Trophoblast cell (in vitro differentiated cells and primary cell): ENCODE measurements around the gene DNAJC8.

Experiments used
- DNase-seq, 2 donors: peaks; one replicate each; pipeline ENCODE4 v3.0.0-alpha.2; 2016
- H2AFZ ChIP-seq: 2 replicates; pipeline ENCODE4 v1.6.1; 2013; ENCODE audit warnings: low read length, moderate library complexity, mild to moderate bottlenecking; ENCODE audit not compliant: insufficient read depth, poor library complexity
- H2AK5ac ChIP-seq: 2 replicates; pipeline ENCODE4 v1.6.1; 2013; ENCODE audit warnings: mild to moderate bottlenecking, low read length
- H2BK120ac ChIP-seq: 2 replicates; pipeline ENCODE4 v1.6.1; 2013; ENCODE audit warnings: low read length, mild to moderate bottlenecking, moderate library complexity; ENCODE audit not compliant: insufficient read depth, poor library complexity
- H2BK12ac ChIP-seq: 2 replicates; pipeline ENCODE4 v1.6.1; 2013; ENCODE audit warnings: mild to moderate bottlenecking, low read length, moderate library complexity
- H2BK5ac ChIP-seq: 2 replicates; pipeline ENCODE4 v1.6.1; 2013; ENCODE audit warnings: low read length, low read depth, moderate library complexity, mild to moderate bottlenecking; ENCODE audit not compliant: poor library complexity
- H3K14ac ChIP-seq: 2 replicates; pipeline ENCODE4 v1.6.1; 2013; ENCODE audit warnings: mild to moderate bottlenecking, low read length
- H3K18ac ChIP-seq: 2 replicates; pipeline ENCODE4 v1.6.1; 2013; ENCODE audit warnings: mild to moderate bottlenecking, low read length
- H3K23ac ChIP-seq: 2 replicates; pipeline ENCODE4 v1.6.1; 2013; ENCODE audit warnings: low read length
- H3K27ac ChIP-seq: 2 replicates; pipeline ENCODE4 v1.5.1; 2013; ENCODE audit warnings: low read depth, mild to moderate bottlenecking, inconsistent platforms, low read length, moderate library complexity
- H3K27me3 ChIP-seq: 2 replicates; pipeline ENCODE4 v1.6.1; 2013; ENCODE audit warnings: inconsistent platforms, mild to moderate bottlenecking, low read length, moderate library complexity; ENCODE audit not compliant: insufficient read depth
- H3K36me3 ChIP-seq, 2 experiments: 1 replicate in 1 of 2; 2 replicates in 1 of 2; pipeline ENCODE4 v1.6.1; 2013; ENCODE audit warnings: low read length in 2 of 2, mild to moderate bottlenecking in 2 of 2, moderate library complexity in 1 of 2; ENCODE audit not compliant: insufficient read depth in 2 of 2, control insufficient read depth in 1 of 2
- H3K4ac ChIP-seq: 2 replicates; pipeline ENCODE4 v1.6.1; 2013; ENCODE audit warnings: low read depth, mild to moderate bottlenecking, low read length, moderate library complexity
- H3K4me1 ChIP-seq, 2 experiments: 1 replicate in 1 of 2; 2 replicates in 1 of 2; pipeline ENCODE4 v1.6.1; 2013; ENCODE audit warnings: low read length in 2 of 2, mild to moderate bottlenecking in 2 of 2, moderate library complexity in 1 of 2; ENCODE audit not compliant: insufficient read depth in 2 of 2, control insufficient read depth in 1 of 2
- H3K4me2 ChIP-seq: 2 replicates; pipeline ENCODE4 v1.6.1; 2013; ENCODE audit warnings: inconsistent platforms, mild to moderate bottlenecking, low read length, moderate library complexity
- H3K4me3 ChIP-seq: 2 replicates; pipeline ENCODE4 v1.5.1; 2013; ENCODE audit warnings: mild to moderate bottlenecking, low read depth, low read length, inconsistent platforms
- H3K79me1 ChIP-seq: one replicate; pipeline ENCODE4 v1.6.1; 2013; ENCODE audit warnings: low read length
- H3K79me2 ChIP-seq: 2 replicates; pipeline ENCODE4 v1.6.1; 2013; ENCODE audit warnings: low read length, mild to moderate bottlenecking; ENCODE audit not compliant: control insufficient read depth, insufficient read depth, poor library complexity
- H3K9ac ChIP-seq: 2 replicates; pipeline ENCODE4 v1.6.1; 2013; ENCODE audit warnings: mild to moderate bottlenecking, low read length
- H3K9me3 ChIP-seq: 2 replicates; pipeline ENCODE4 v1.6.1; 2013; ENCODE audit warnings: low read depth, mild to moderate bottlenecking, control low read depth, inconsistent platforms, low read length; ENCODE audit not compliant: insufficient read depth
- H4K12ac ChIP-seq: 2 replicates; pipeline ENCODE4 v1.6.1; 2013; ENCODE audit warnings: low read depth, mild to moderate bottlenecking, low read length, moderate library complexity
- H4K8ac ChIP-seq: 2 replicates; pipeline ENCODE4 v1.6.1; 2013; ENCODE audit warnings: low read depth, mild to moderate bottlenecking, low read length, moderate library complexity
- H4K91ac ChIP-seq: one replicate; pipeline ENCODE4 v1.6.1; 2013; ENCODE audit warnings: low read depth, mild to moderate bottlenecking, low read length, moderate library complexity
- WGBS: extraction: QIAGEN DNeasy Blood & Tissue Kit; methylation state at CpG from one replicate; pipeline ENCODE4 v1.1.7; 2013; ENCODE audit warnings: missing lambda C conversion rate; ENCODE audit not compliant: insufficient read length, insufficient coverage; ENCODE audit errors: extremely low coverage; 5-methylcytosine and 5-hydroxymethylcytosine counted together

Gene DNAJC8

GRCh38 chr1:28239004-28239403 lies 6.2 kb upstream of the DNAJC8 start:
- Histone ChIP-seq H2BK5ac (no peak overlapping the region), H3K27me3 (no peaks in the 10 kb centered on the region), H4K91ac (no peak overlapping the region), H3K36me3 (peaks cover 0 to 7% of the 10 kb centered on the region in 2 experiments), H3K18ac (no peak overlapping the region), H4K8ac (no peak overlapping the region), H2AK5ac (no peak overlapping the region), H3K4me2 (no peak overlapping the region), H3K79me1 (peaks cover 7% of the 10 kb centered on the region), H3K4me1 (peaks cover 7% of the 10 kb centered on the region in 2 experiments), H2BK120ac (no peak overlapping the region), H3K79me2 (peaks cover 9% of the 10 kb centered on the region), H2AFZ (no peak overlapping the region), H3K4ac (no peak overlapping the region), H4K12ac (no peak overlapping the region), H3K9me3 (no peaks in the 10 kb centered on the region), H3K9ac (no peak overlapping the region), H3K23ac (no peak overlapping the region), H3K4me3 (no peak overlapping the region), H3K27ac (no peak overlapping the region), H3K14ac (no peak overlapping the region), H2BK12ac (no peak overlapping the region)
- WGBS: no CpG with 5 or more reads among the region's 2 CpGs
- no peak for DNase-seq

GRCh38 chr1:28236656-28237322 lies 4.0 kb upstream of the DNAJC8 start:
- Histone ChIP-seq H2BK120ac (peak overlapping the region; percentile 62), H3K4me3 (peak overlapping the region; percentile 94), H2BK12ac (no peak overlapping the region), H4K12ac (peak overlapping the region; percentile 76), H4K91ac (peak overlapping the region; percentile 78), H3K9me3 (no peaks in the 10 kb centered on the region), H3K79me2 (peaks cover 18% of the 10 kb centered on the region), H3K4me1 (peaks cover 7% of the 10 kb centered on the region in 2 experiments), H2BK5ac (no peak overlapping the region), H3K18ac (peak overlapping the region; percentile 88), H3K79me1 (peaks cover 10% of the 10 kb centered on the region), H3K9ac (peak overlapping the region; percentile 76), H3K4me2 (peak overlapping the region; percentile 81), H2AFZ (no peak overlapping the region), H3K23ac (peak overlapping the region; percentile 56), H2AK5ac (peak overlapping the region; percentile 35), H3K36me3 (peaks cover 0 to 7% of the 10 kb centered on the region in 2 experiments), H3K27me3 (no peaks in the 10 kb centered on the region), H4K8ac (peak overlapping the region; percentile 92), H3K14ac (peak overlapping the region; percentile 95), H3K27ac (no peak overlapping the region), H3K4ac (peak overlapping the region; percentile 81)
- no peak for DNase-seq
- WGBS: no CpG with 5 or more reads among the region's 20 CpGs

- peak within 1 kb of the TSS; percentile 78 for H4K91ac ChIP-seq
- peak within 1 kb of the TSS; percentile 81 for H3K4me2 ChIP-seq
- H3K9me3 ChIP-seq: no peaks in the 10 kb centered on the region
- H3K18ac ChIP-seq: peak within 1 kb of the TSS; percentile 88
- peak within 1 kb of the TSS; percentile 66 for H3K27ac ChIP-seq
- H2AK5ac ChIP-seq: peak within 1 kb of the TSS; percentile 35
- peak within 1 kb of the TSS; percentile 19 for H2BK5ac ChIP-seq
- peak within 1 kb of the TSS; percentile 95 for H3K14ac ChIP-seq
- peak within 1 kb of the TSS; percentile 56 for H3K23ac ChIP-seq
- peak within 1 kb of the TSS; percentile 96 for H2AFZ ChIP-seq
- peak within 1 kb of the TSS; percentile 62 for H2BK120ac ChIP-seq
- peaks cover 0 to 7% of the 10 kb centered on the region in 2 experiments for H3K36me3 ChIP-seq
- peak within 1 kb of the TSS; percentile 81 for H3K4ac ChIP-seq
- H3K79me2 ChIP-seq: peaks cover 18% of the 10 kb centered on the region
- peak within 1 kb of the TSS; percentile 92 for H4K8ac ChIP-seq
- DNase-seq: peak; percentile 98 to 99
- H3K4me3 ChIP-seq: peak within 1 kb of the TSS; percentile 94
- peaks cover 10% of the 10 kb centered on the region for H3K79me1 ChIP-seq
- H3K27me3 ChIP-seq: no peaks in the 10 kb centered on the region
- H4K12ac ChIP-seq: peak within 1 kb of the TSS; percentile 76
- peak within 1 kb of the TSS; percentile 76 for H3K9ac ChIP-seq
- peaks cover 7% of the 10 kb centered on the region in 2 experiments for H3K4me1 ChIP-seq
- H2BK12ac ChIP-seq: no peak within 1 kb of the TSS
- no CpG with 5 or more reads among the region's 60 CpGs for WGBS
Measured at GRCh38 chr1:28235755-28236655, 3.2 kb upstream of the DNAJC8 start, which contains the start of gene ATP5IF1. Gene ATP5IF1 (plus strand): TSS chr1:28236124. CDS start chr1:28236184, 60 bp downstream.

- H4K91ac ChIP-seq: no peak overlapping the region
- WGBS: no CpG with 5 or more reads among the region's 14 CpGs
- H3K9ac ChIP-seq: no peak overlapping the region
- no peak overlapping the region for H2BK5ac ChIP-seq
- peak overlapping the region; percentile 41 for H4K8ac ChIP-seq
- no peak overlapping the region for H2BK12ac ChIP-seq
- H2AFZ ChIP-seq: peak overlapping the region; percentile 20
- peaks cover 0 to 8% of the 10 kb centered on the region in 2 experiments for H3K36me3 ChIP-seq
- H3K27ac ChIP-seq: no peak overlapping the region
- no peak overlapping the region for H3K18ac ChIP-seq
- no peak overlapping the region for H3K14ac ChIP-seq
- H3K79me1 ChIP-seq: peaks cover 10% of the 10 kb centered on the region
- DNase-seq: no peak
- no peak overlapping the region for H3K4me3 ChIP-seq
- H3K4me2 ChIP-seq: no peak overlapping the region
- no peak overlapping the region for H4K12ac ChIP-seq
- H2BK120ac ChIP-seq: no peak overlapping the region
- H3K79me2 ChIP-seq: peaks cover 18% of the 10 kb centered on the region
- H3K4me1 ChIP-seq: peaks cover 7% of the 10 kb centered on the region in 2 experiments
- no peak overlapping the region for H3K23ac ChIP-seq
- no peaks in the 10 kb centered on the region for H3K9me3 ChIP-seq
- H3K4ac ChIP-seq: no peak overlapping the region
- H2AK5ac ChIP-seq: no peak overlapping the region
- H3K27me3 ChIP-seq: no peaks in the 10 kb centered on the region
Measured at GRCh38 chr1:28233264-28233606, 406 bp upstream of the DNAJC8 start.
